Measurements from ENCODE around the gene NOSIP.

The NOSIP gene

DNA sequence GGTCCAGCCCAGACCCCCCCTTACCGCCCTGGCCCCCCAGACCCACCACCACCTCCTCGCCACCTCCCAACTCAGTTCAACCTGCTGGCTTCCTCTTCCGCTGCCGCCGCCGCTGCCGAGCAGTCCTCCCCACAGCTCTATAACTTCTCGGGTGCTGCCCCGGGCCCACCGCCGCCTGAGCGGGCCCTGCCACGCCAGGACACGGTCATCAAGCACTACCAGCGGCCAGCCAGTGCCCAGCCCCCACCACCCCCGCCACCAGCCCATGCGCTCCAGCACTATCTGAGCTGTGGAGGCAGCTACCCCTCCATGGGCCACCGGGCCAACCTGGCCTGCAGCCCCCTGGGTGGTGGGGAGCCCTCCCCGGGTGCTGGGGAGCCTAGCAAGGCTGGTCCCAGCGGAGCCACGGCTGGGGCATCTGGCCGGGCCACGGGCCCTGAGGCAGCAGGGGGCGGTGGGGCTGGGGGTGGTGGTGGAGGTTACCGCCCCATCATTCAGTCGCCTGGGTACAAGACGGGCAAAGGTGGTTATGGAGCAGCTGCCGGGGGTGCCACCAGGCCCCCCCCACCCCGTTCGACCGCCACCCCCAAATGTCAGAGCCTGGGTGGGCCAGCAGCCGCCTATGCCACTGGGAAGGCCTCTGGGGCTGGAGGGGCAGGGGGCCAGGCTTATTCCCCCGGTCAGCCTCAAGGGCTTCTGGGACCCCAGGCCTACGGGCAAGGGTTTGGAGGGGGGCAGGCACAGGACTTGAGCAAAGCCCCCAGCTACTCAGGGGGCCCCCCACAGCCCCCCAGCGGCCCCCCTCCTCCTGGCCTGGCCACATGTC lies 14.8 kb upstream of the NOSIP start:
- FAIRE-seq: no peak

- no peak for FAIRE-seq
Observed at GRCh38 chr19:49594157-49594992, 14.0 kb upstream of the NOSIP start.

DNA sequence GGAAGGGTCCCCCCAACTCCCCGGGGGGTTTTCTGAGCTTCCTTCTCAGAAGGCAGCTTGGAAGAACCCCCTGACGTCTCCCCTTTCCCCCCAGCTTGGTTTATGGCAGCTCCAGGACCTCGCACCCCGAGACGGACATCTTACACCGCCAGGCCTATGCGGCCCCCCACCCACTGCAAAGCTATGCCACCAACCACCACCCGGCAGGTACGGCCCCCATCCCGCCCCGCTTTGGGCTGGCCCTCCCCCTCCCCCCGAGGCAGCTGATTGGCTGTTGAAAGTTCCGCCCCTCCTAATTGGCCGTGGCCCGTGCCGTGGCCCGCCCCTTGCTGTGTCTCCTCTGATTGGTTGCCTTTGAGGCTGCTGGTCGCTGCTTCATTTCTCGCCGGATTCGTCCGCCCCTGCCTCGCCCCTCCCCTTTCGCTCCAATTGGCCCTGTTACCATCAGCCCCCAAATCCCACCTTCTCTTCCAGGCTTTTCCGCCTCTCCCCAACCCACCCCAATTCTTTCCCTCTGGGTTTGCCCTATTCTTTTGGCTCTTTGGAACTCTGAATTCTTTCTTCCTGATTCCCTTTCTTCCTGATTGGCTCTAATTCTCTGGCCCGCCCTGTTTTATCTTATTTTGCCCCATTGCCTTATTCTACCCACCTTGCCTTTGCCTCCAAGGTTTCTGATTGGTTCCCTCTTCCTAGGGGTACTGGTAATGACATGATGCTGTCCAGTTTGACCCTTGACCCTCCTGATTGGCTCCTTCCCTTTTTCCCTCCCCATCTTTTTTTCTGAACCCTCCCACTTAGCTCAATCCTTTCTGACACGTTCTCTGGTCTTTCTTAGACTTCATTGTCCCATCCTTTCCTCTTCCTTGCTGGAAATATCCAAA lies 13.1 kb upstream of the NOSIP start:
- no peak for FAIRE-seq

- no peak for FAIRE-seq
Observed at GRCh38 chr19:49592486-49593232, 12.3 kb upstream of the NOSIP start.

DNA sequence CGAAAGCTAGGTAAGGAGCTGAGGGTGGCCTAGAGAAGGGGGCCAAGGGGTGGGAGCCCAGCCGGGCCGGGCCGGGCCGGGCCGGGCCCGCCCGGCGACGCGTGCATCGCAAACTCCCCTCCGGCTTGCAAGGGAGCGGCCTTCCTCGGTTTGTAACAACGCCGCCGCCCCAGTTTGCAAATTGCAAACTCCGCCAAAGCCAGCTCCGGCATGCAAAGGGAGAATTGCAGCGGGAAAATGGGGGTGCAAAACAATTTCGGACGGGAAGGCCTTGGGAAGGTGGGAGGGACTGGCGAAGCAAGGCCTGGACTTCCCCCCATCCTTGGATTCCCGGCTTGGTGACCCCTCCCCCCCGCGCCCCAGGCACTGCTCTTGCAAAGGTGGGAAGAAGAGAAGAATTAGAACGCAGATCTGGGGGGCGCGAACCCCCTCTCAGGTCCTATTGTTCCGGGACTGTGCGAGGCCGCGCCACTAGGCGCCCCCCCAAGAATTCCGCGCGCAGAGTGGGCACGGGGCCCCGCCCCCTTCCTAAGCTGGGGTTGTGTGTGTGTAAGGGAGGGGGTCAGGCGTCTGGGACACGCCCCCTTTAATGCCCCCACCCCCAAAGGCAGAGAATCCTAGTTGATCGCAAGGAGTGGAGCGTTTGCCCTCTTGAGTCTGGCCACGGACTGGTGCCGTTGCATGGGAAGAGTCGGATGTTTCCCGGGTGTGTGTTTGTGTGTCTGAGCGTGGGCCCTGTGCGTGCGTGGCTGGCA lies 11.6 kb upstream of the NOSIP start:
- FAIRE-seq: no peak

- FAIRE-seq: no peak
Observed at GRCh38 chr19:49590971-49591730, 10.8 kb upstream of the NOSIP start, which contains the start of gene PRR12. Gene PRR12, plus strand, starts transcription at chr19:49591182. Its CDS starts 473 bp downstream, at chr19:49591655.

DNA sequence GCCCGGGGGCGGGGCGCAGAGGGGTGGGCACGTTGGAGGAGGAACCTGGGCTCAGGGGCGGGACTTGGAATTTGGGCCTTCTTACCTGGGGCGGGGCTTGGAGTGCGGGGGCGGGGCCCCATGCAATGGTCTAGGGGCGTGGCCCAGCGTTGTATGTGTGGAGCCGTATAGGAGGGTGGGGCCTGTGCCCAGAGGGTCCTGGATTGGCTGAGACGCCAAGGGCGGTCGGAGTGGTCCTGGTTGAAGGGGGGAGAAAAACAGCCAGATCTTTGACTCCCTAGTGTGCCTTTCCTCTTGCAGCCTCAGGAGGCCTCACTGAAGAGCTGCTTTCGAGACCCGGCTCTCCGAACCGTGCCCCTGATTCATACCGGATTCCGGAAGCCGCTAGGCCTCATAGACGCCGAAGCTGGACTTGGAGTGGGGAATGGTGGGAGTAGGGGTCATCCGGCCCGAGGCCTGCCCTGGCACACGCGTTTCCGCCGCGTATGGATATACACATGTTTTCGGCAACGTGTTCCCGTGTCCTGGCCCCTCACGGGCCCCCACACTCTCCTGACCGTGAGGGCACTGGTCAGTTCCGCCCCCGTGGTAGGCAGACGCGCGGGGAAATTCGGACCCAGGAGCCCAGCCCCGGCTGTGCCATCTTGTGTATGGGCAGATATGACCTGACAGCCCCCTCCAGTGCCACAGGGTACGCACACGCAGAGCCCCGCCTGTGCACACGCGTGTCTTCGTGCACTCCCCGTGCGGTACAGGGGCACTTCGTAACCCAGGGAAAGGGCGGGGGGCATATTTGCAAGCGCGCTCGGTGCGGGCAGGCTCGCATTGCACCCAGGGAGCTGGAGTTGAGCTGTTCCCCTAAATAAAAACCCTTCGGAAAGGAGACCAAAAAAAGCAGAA lies 10.0 kb upstream of the NOSIP start:
- no peak for FAIRE-seq

GRCh38 chr19:49589502-49589905 lies 9.1 kb upstream of the NOSIP start:
- FAIRE-seq: no peak

GRCh38 chr19:49588365-49589122 lies 8.2 kb upstream of the NOSIP start:
- FAIRE-seq: no peak

GRCh38 chr19:49587227-49587626 lies 6.9 kb upstream of the NOSIP start:
- no peak for FAIRE-seq

- FAIRE-seq: no peak
Observed at GRCh38 chr19:49585023-49585422, 4.7 kb upstream of the NOSIP start.

DNA sequence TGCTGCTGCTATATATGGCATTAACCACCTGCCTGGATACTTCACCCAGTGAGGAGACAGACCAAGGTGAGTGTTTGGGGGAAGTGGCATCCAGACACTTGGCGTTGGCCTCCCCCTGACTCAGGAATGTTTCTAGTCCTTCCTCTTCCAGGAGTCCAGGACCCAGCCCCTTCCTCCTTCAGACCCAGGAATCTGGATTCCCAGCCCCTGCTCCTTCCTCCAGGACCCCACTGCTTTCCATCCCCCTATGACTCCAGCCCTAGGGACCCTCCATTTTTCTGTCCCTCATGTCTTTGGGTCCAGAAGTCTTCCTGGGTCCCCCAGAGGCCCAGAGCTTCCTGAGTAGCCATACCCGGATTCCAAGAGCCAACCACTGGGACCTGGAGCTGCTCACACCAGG lies 2.9 kb upstream of the NOSIP start:
- FAIRE-seq: no peak

- no peak for FAIRE-seq
Observed at GRCh38 chr19:49581007-49581508, 702 bp upstream of the NOSIP start, which contains the start of gene PRRG2. Gene PRRG2, plus strand, starts transcription at chr19:49581316. Its CDS starts 1,904 bp downstream, at chr19:49583220.

GRCh38 chr19:49579947-49580263 lies 451 bp downstream of the NOSIP start:
- no peak for FAIRE-seq

- no peak for FAIRE-seq
Observed at GRCh38 chr19:49579193-49579592, 1.2 kb downstream of the NOSIP start.

DNA sequence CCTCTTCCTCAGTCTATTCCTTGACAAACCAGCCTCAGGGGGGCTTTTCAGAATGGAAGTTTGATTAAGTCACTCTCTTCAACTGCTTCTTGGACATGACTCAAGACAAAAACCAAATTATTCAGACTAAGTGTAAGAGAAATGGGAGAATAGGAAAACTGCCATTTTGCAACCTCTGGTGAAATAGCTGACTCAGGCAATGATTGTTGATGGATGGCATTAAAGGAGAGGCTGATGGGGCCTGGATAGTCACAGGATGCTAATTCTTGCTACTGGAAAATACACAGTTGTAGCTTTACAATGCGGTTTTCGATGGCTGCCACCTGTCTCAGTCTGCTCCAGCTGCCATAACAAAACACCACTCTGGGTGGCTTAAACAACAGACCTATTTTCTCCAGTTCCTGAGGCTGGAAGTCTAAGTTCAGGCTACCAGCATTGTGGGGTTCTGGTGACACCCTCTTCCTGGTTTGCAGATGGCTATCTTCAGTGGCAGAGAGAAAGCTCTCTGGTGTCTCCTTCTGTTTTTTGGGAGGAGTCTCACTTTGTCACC lies 6.1 kb downstream of the NOSIP start:
- no peak for FAIRE-seq

GRCh38 chr19:49573425-49573824 lies 6.9 kb downstream of the NOSIP start:
- FAIRE-seq: no peak

DNA sequence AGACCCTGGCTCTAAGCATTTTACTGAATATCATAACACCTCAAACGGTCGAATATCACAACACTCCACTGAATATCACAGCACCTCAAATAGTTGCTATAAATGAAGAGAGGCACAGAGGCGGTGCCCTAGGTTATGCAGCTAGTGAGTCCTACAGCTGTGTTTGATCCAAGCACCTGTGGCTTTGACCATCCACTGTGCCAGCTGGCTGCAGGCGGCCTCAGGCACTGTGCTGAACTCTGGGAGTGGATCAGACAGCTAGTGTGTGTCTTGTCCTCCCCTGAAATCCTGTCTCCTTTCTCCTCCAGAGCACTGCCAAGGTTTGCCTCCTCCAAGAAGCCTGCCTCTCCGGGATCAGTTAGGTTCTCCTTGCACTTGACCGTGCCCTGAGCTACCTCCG lies 7.3 kb downstream of the NOSIP start:
- FAIRE-seq: no peak

Measured in colon (tissue), 2 donors.